GM18870 (cell line): ENCODE data around the gene LDLRAD4.

Experiments
- ATAC-seq: cut with Tn5 transposase; IDR thresholded peaks from one replicate; pipeline ENCODE4 v1.9.1; 2021; ENCODE audit warnings: moderate library complexity; ENCODE audit not compliant: unreplicated experiment

LDLRAD4 gene

DNA sequence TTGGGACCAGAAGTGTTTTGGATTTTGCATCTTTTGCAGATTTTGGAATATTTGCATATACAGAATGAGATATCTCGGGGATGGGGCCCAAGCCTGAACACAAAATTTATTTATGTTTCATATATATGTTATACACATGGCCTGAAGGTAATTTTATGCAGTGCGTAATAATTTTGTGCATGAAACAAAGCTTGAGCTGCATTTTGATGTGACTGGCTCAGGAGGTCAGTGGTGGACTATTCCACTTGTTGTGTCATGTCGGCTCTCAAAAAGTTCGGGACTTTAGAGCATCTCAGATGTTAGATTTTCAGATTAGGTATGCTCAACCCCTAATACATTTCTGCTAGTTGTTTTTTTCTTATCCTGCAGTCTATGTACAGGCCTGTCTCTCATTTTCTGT lies 362.4 kb downstream of the LDLRAD4 start:
- no peak for ATAC-seq

- no peak for ATAC-seq
Measured at GRCh38 chr18:13581496-13582177, 363.1 kb downstream of the LDLRAD4 start.

DNA sequence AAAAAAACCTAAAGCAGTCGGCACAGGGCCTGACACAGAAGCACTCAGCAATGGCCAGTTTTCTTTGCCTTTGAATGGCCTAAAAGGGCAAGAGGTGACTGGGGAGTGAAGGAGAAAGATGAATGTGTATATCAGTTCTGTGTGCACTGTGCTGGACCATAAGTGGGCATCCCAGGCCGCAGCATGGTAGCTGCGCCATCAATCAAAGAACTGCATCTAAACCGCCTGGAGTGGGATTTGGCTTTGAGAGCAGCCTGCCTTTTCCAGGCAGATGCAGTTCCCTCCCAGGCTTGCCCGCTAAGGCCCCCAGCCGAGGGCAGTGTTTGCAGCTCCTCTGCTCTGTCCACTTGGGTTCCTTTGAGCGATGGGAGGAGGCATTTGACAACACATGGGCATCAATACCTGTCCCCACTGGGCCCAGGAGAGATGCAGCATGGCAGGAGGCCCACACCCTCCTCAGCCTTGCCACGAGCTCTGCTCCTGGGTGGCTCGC lies 363.7 kb downstream of the LDLRAD4 start:
- no peak for ATAC-seq

GRCh38 chr18:13583576-13584550 lies 365.3 kb downstream of the LDLRAD4 start:
- ATAC-seq, result no peak

- ATAC-seq, result no peak
Measured at GRCh38 chr18:13584825-13585224, 366.3 kb downstream of the LDLRAD4 start.

DNA sequence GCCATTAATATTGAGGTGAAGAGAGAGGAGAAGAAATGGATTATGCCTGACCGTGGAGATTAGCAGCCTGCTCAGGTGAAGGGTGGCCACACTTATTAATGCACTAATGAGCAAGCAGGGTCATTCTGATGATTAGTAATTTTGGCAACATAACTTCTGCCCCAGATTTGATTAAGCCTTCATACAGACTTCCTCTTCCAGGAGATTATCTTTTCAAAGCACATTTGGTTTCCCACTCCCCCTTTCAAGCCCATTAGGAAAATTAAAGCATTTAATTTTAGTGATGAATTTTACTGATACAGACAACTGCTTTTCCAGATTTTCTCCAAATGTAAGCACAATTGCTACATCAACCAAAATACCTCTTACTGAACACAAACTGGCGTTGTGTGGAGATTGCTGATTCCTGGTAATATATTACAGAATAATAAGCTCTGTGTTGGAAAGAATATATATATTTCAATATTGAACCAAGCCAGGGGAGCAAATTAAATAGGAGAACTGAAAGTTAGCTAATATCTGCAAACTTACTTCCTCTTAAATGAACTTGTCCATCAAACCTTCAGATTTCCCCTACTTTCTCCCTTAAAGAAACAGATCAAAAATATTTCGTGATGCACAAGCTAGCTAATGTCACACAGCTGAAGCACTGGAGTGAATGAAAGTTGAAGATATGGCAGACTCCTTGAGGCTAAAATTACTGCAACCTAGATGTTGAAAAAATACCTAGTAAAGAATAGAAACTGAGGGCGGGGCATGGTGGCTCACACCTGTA lies 367.0 kb downstream of the LDLRAD4 start:
- no peak for ATAC-seq

DNA sequence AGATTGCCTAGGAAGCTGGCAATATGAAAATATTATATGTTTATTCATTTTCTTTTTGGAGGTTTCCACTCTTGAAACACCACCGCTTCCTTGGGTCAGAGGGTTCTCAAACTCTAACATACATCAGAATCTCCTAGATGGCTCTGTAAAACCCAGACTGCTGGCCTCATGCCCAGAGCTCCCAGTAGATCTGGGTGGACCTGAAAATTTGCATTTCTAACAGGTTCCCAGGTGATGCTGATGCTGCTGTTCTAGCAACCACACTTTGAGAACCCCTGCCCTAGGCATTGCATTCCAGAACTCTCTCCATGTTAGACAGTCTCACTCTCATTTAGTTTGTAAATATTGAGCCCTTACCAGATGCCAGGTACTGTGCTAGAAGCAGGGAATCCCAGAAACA lies 368.4 kb downstream of the LDLRAD4 start:
- ATAC-seq, result no peak

GRCh38 chr18:13587477-13587876 lies 368.9 kb downstream of the LDLRAD4 start:
- no peak for ATAC-seq

DNA sequence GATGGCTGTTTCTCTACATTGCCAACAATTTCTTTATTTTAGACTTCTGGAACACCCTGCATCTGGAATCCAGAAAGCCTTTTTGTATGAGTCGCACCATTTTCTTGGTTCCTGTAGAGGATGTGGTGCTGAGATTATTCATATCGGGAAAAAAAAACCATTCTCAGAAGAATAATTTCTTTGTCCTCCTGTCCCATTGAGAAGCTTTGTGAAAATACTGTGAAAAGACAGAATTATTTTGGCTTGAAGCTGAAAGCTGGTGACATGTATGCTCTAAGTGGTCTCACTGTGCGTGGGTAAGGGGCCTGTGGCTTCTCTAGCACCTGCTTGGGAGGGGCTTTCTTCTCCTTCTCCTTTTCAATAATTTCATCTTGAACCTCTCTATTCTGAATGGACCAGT lies 369.4 kb downstream of the LDLRAD4 start:
- no peak for ATAC-seq

DNA sequence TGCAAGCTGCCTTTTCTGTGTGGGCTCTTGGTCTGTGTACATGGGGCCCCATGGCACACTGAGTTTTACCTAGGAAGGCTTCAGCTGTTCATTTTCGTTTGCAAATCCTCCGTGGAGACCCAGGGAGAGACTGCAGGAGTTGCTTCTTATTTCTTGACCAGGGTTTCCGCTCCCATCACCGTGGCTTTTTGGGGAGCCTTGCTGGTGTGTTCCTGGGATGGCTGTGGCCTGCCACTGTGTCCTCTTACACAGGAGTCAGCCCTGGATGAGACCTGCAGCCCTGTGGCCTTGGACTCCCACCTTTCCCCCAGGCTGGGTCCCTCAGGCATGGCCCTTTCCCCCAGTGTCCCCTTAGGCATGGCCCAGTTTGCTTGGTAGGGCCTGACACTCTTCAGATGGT lies 370.8 kb downstream of the LDLRAD4 start:
- no peak for ATAC-seq

GRCh38 chr18:13589943-13590342 lies 371.4 kb downstream of the LDLRAD4 start:
- no peak for ATAC-seq

DNA sequence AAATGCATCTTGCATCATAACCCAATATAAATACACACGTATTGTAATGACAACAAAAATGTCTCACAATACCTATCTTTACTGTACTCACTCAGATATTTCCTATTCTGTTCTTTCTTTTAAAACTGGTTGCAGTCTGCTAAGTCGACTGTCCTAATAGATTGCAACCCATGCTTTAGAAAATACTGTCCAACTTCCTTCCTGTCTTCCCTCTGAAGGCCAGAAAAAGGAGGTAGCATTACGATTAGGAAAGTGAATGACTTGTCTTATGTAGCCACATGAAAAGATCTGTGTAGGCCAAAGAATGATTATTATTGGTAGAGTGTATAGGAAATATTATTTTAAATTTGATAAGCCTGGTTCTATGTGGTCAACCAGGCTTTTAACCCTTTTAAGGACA lies 373.7 kb downstream of the LDLRAD4 start:
- no peak for ATAC-seq

DNA sequence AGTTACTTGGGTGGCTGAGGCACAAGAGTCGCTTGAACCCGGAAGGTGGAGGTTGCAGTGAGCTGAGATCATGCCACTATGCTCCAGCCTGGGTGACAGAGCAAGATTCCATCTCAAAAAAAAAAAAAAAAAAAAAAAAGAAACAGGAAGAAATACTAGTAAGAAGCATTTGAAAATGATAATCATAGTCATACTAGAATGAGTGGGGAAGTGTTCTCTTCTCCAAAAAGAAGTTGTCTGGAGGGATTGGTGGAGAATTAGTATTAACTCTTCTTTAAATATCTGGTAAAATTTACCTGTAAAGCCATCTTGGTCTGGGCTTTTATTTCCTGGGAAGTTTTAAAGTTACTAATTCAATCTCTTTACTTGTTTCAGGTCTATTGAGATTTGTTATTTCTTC lies 376.0 kb downstream of the LDLRAD4 start:
- ATAC-seq, result no peak

DNA sequence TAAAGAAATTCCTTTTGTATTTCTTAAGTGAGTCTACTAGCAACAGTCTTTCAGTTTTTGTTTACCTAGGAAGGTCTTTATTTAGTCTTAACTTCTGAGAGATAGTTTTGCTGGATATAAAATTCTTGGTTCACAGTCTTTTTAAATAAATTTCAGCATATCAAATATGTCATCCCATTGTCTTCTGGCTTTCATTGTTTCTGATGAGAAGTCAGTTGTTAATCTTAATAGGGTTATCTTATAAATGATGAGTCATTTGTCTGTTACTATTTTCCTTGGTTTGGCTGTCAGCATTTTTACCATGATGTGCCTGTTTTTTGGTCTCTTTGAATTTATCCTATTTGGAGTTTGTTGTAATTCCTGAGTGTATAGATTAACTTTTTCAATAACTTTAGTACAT lies 378.5 kb downstream of the LDLRAD4 start:
- ATAC-seq, result no peak

DNA sequence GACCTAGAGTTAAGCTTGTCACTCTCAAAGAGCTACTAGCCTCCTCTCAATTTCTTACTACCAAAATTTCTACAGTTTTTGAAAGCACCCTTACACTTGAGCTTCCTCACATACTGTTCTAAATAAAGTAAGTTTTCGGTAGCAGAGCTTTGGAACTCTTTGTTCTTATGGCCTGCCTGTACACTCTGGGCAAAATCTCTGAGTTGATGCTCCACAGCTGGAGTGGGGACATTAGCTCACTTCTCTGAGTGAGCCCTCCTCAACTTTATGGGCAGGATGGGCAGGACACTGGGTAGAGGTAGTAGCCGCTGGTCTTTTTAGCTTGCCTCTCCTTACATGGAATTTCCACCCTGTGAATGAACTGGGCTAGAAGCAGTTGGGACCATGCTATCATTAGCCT lies 380.0 kb downstream of the LDLRAD4 start:
- ATAC-seq, result no peak

- ATAC-seq, result no peak
Measured at GRCh38 chr18:13599031-13599430, 380.5 kb downstream of the LDLRAD4 start.

GRCh38 chr18:13603304-13604019 lies 384.9 kb downstream of the LDLRAD4 start:
- no peak for ATAC-seq

GRCh38 chr18:13604786-13605185 lies 386.2 kb downstream of the LDLRAD4 start:
- no peak for ATAC-seq

- no peak for ATAC-seq
Measured at GRCh38 chr18:13605477-13605876, 386.9 kb downstream of the LDLRAD4 start.

DNA sequence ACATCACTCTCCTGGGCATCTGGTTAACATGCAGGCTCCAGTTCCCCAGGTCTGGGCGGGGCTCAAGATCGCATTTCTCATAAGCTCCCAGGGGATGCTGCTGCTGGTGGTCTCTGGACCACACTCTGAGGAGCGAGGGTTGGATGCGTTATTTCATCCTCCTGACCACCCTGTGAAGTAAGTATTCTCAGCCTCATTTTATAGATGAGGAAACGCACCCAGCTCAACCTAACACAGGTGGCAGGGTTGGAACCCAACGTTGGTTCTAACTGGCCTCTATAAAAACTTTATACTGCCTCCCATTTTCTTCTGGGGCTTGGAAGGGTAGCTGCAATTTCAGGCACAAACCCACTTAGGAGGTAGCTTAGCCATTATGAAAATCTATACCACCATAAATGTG lies 387.3 kb downstream of the LDLRAD4 start:
- ATAC-seq, result no peak
